ENCODE results near the gene PGBD5.

DNA sequence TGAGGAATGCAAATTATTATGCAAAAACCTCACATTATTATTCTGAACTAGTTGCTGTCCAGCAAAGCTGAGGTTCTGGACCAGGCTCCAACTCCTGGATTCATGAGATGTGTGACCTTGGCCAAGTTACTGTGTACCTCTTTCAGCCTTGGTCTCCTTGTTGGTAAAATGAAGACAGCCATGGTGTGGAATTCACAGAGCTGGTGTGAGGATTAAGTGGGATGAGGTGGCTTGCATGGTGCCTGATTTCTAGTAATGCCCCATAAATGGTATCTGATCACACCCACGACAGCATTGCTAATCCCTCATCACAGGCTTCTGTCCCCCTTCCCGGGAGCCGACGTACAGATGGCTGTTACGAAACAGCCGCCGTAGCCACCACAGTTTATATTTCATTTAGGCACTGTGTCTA lies 59.6 kb downstream of the PGBD5 start:
- TF ChIP-seq, protein P1, sequence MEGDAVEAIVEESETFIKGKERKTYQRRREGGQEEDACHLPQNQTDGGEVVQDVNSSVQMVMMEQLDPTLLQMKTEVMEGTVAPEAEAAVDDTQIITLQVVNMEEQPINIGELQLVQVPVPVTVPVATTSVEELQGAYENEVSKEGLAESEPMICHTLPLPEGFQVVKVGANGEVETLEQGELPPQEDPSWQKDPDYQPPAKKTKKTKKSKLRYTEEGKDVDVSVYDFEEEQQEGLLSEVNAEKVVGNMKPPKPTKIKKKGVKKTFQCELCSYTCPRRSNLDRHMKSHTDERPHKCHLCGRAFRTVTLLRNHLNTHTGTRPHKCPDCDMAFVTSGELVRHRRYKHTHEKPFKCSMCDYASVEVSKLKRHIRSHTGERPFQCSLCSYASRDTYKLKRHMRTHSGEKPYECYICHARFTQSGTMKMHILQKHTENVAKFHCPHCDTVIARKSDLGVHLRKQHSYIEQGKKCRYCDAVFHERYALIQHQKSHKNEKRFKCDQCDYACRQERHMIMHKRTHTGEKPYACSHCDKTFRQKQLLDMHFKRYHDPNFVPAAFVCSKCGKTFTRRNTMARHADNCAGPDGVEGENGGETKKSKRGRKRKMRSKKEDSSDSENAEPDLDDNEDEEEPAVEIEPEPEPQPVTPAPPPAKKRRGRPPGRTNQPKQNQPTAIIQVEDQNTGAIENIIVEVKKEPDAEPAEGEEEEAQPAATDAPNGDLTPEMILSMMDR (IDR thresholded peaks at IDR 0.05 in 4 of 5, conservative IDR thresholded peaks at IDR 0.05 in 1 of 5), result no peak
- no peak for TF ChIP-seq POLR2A (IDR thresholded peaks at IDR 0.05)
